Activated CD8-positive, alpha-beta memory T cell treated with anti-CD3 and anti-CD28 coated beads for 24 hours (primary cell): ENCODE results near the gene RMC1.
"Not testable (repeated sequence)": the region's sequence is repeated elsewhere in the genome, so short reads cannot be mapped to it uniquely, and the experiment has no call there.

ENCODE experiments used
- DNase-seq: peaks from one replicate; pipeline ENCODE4 v3.0.0-alpha.2; 2020

Gene RMC1

DNA sequence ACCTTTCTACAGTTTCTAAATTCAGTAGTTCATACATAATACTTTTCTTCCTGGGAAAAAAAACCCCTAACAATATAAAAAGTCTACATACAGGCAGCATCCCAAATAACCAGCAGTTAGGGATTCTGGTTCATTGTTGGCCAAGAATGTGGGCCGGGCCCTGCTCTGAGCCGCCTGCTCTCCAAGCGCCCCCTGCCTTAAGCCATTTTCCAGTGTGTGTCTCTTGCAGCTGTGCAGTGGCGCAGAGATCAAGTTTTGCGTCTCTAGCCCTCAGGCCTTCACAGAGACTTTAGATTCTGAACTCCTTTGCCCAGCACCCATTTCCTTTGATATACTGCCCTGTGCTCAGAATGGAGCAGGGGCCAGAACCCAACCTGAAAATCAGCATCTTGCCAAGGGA, 32.9 kb downstream of the RMC1 start:
- no peak for DNase-seq

DNA sequence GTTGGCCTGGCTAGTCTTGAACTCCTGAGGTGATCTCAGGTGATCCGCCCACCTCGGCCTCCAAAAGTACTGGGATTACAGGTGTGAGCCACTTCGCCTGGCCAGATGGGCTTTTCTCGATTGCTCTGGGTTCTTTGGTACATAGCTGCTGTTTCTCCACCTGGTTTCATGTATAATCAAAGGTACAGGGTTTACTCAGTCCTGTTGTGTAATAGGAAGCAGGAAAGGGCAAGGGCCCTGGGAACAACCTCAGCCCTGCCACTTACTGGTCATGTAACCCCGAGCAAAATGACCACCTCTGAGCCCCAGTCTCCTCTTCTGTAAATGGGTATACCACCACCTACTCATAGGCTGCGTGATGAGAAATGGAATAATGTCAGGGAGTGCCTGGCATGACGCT, 34.0 kb downstream of the RMC1 start:
- DNase-seq = no peak

DNA sequence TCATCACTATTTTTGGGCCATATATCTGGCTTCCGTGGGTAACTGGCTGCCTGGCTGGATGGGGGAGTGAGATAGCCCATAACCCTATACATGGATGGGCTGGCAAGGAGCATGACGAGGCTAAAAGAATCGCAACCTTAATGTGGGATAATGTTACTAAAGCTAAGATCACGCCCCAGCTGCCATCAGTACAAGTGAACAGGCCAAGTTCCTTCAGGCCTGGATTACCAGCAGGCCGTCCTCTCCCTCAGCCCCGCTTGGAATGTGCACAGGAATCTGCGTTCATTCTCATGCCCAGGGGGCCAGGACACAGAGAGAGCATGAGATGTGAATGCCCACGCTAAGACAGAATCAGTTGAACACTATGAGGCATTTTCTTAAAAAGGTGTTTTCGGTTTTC, 34.7 kb downstream of the RMC1 start:
- DNase-seq = no peak

DNA sequence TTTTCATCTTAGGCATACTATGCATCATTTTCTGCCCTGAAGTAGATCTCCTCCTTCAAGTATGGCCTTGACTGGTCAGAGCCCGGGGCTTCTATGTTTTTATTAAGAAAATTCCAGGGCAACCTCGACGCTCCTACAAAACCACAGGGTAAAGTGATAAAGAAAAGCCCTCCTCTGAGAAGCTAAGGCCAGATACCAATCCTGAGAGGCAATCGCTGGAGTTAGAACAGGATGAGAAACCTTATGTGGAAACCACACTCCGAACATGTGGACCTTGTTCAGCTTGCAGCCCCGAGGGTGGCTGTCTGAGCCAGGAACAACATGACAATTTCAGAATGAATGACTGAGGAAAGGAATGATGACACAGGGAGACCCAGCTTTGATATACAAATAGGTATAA, 35.6 kb downstream of the RMC1 start:
- DNase-seq = no peak

DNA sequence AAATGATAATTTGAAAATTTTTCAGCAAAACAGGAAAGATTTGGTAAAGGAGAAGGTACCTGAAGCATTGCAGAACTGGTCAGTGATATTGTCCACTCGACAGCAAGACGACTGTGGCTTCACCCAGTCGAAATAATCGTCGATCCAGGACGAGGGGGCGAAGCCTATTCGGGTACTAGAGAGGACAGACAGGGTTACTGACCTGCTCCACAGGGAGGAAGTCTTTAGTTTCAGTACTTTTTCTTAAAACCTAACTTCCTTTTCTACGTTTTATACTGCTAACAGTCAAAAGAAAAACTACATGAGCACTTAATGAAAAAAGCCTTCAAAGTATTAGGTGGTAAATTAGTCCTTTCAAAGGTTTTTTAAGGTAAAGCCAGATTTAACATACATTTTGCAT, 36.0 kb downstream of the RMC1 start:
- no peak for DNase-seq

DNA sequence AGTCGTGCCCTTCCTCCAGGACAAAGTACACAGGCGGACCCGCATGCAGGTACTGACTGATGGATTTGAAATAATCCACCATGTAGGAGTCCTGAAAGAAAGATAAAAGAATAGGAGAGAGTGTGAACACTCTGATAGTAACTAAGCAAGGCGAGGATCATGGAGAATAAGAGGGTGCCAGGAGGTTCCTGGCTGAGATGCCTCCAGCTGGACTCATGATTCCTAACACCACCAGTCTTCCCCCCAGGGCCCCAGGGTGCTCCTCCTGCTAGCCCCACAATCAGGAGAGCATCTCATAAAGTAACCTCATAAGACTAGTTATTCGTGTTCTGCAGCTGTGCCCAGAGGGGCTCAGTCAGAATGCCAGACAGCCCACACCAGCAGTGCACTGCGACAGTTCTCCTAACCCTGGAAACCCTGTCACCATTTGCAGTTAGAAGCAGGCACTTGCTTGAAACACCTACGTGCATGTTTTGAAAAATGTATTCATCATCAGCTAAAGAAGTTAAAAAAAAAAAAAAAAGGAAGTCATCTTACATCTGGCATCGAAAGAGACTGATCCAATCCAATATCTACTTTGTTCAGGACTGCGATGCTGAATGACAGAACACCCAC, 36.7 kb downstream of the RMC1 start:
- no peak for DNase-seq

DNA sequence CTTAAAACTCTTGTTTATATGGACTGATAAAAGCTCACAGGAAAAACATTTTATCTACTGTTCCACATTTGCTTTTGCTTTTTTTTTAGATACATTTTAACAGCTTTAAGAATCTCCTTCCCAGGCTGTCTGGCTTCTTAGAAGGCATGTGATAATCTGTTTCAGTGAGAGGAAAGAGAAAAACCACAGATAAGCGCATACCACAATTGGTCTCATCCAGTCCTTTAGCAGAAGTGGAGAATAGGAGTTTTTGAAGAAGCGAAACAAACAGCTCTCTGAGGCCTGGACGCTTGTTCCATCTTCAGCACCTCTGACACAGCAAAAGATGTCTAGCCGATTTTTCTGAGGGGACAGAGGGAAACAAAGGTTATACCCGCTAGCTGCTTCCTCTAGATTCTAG, 37.6 kb downstream of the RMC1 start:
- no peak for DNase-seq

DNA sequence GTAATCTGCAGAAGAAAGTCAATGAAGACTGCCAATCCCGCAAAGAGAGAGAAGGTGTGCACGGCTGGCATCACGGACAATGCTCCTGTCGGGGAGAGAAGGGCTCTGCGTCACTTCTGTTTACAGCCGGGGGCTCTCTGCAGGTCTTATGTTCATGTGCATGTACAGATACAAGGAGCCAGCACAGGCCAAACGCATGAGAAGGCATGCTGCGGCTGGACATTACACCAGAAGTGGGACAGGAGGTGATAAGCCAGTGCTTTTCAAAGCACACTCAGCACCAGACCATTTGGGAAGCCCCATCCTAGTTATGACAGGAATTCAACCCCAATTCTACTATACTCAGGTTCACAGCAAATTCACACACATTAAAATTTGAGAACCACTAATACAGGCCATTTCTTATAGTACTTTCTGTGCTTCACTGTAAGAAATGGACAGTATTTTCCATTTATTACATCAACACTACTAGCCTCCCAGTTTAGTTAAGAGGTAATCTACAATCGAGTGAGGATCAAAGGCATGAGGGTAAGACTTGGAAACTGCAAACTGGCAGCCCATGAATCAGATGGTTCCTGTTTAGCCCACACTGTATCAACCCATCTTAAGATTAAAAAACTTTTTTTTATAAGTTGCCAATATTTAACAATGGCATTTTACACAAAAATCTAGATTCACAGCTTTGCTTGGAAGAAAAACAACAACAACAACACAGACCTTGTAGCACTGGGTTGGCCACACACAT, 38.2 kb downstream of the RMC1 start:
- DNase-seq = no peak

DNA sequence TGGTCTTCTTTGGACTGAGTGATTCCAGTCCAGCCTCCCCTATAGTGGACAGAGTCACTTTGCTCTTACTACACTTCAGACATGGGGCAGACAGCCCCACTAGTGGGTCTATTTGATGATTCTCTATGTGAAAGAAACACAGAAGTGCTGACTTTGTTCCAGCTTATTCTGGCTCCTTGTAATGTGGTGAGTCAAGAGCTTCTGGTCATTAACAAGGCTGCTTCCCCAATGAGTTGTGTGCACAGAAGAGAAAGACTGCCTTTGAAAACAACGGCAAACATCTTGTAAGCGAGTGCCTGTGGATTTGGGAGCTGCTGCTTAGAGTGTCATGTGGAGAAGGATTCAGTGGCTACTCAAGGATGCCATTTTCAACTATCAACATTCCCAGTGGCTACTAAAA, 39.1 kb downstream of the RMC1 start:
- no peak for DNase-seq

DNA sequence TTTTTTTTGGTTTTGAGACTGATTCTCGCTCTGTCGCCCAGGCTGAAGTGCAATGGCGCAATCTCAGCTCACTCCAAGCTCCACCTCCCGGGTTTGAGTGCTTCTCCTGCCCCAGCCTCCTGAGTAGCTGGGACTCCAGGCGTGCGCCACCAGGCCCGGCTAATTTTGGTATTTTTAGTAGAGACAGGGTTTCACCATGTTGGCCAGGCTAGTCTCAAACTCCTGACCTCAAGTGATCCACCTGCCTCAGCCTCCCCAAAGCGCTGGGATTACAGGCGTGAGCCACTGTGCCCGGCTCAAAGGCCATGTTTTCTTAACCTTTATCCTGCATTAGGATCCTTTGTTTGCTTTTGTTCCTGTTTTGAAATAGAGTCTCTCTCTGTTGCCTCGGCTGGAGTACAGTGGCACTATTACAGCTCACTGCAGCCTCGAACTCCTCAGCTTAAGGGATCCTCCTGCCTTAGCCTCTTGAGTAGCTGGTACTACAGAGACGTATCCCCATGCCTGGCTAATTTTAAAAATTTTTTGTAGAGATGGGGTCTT, 42.0 kb downstream of the RMC1 start:
- DNase-seq = peak; percentile 28

DNA sequence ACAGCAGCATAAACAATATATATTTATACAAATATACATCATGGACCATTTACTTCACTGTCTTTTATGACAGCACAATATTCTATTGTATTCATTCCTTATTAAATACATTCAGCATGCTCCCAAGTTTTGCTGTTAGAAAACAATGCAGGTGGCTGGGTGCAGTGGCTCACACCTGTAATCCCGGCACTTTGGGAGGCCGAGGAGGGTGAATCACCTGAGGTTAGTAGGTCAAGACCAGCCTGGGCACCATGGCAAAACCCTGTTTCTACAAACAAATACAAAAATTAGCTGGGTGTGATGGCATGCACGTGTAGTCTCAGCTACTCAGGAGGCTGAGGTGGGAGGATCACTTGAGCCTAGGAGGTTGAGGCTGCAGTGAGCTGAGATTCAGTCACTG, 44.0 kb downstream of the RMC1 start:
- DNase-seq = no peak

DNA sequence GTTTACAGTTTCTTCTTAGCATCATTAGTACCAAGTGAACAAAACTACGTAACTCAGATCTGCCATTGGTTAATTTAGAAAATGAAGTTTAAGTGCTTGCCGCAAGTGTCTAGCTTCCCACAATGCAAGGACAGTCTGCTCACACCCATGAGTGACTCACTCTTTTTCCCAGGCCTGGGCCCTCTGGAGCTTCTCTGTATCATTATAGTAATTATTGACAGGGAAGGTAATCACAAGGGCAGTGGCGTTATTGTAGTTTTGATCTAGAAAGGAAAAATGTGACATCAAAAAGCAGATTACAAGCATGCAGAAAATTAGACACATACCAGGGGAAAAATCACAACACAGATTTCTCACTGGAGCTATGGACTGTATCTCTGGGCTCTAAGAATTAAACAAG, 44.5 kb downstream of the RMC1 start:
- no peak for DNase-seq

DNA sequence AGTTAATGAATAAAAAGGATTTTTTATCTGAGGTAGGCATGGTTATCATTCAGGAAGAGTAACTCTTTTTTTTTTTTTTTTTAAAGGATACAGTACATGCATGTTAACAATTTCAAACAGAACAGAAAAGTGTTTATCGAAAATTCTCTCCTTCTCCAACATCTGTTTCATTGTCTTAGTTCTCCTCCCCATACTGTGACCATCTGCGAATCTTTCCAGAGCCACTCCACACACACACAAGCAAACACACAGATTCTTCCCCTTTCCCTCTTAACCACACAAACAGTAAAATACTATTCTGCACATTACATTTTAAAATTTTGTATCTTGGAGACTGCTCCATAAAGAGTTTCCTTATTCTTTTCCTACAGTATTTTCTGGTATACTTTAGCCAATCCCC, 45.0 kb downstream of the RMC1 start:
- no peak for DNase-seq

DNA sequence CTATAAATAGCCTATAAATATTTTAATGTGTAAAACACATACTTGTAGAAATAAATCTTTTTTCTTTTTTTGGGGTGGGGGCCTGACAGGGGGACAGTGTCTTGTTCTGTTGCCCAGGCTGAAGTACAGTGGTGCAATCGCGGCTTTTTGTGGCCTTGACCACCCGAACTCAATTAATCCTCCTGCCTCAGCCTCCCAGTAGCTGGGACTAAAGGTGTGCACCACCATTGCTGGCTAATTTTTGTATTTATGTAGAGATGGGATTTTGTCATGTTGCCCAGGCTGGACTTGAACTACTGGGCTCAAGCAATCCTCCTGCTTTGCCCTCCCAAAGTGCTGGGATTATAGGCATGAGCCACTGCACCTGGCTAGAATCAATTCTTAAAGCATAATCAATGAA, 45.4 kb downstream of the RMC1 start:
- no peak for DNase-seq

DNA sequence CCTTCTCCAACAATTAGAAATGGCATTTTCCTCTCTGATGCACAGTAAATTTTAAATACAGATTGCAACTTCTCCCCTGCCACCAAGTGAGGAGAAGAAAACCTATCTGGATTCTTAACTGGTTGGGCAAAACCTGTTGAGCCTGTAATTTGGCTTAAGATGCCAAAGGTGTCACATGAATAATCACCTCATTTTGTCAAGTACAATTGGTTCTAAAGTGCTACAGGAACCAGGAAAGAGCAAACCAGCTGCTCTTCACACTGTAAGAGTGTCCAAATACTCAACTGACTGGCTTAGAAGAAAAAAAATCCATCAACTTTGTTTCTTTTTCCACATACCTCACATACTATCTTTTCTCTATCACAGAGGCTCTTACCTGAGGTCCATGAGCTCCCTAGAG, 47.6 kb downstream of the RMC1 start:
- no peak for DNase-seq

DNA sequence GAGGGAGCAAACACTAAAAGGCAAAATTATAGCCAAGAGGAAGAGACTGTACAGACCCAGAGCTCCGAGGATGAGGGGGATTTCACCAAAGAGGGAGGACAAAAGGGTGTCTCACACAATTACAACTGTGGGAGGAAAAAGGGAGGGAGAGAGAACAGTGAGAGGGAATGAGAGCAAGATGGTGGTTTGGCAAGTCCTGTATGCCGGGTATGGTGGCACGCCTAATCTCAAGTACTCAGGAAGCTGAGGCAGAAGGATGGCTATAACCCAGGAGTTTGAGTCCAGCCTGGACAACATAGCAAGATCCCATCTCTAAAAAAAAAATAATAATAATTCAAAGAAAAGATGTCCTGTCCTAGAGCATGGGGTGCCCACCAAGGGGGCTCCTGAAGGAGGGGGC, 48.7 kb downstream of the RMC1 start:
- DNase-seq = no peak

DNA sequence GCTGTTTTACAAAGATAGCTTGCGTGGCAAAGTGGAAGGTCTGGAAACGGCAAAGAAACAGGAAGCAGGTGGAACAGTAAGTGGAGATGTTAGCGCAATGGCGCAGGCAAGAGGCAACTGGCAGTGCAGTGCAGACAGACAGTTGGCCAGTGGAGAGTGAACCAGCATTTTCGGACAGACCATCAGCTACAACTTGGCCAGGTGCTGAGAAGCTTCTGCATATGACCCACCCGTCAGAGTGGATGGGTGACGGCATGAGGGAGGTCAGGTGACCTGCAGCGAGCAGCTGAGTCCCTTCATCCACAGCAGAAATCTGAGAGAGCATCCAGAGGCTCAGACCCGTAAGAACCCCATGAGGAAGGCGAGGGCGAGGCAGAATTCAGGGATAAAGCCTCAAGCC, 49.2 kb downstream of the RMC1 start:
- no peak for DNase-seq

DNA sequence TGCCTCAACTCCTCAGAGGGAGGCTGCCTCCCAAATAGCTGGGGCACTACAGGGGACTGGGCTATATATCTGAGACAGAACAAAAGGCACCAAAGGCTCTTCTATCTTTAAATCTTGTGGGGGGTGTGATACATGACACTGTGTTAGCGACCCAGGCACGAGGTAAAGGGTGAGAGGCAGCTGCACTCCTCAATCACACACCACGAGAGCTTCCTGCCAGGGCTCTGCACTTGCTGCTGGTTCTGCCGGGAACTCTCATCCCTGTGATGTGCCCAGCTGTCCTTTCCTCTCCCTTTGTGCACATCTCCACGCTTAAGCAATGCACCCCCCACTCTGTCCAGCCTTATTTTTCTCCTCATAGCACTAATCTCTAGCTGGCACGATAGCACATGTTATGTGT, 50.6 kb downstream of the RMC1 start:
- DNase-seq = no peak

DNA sequence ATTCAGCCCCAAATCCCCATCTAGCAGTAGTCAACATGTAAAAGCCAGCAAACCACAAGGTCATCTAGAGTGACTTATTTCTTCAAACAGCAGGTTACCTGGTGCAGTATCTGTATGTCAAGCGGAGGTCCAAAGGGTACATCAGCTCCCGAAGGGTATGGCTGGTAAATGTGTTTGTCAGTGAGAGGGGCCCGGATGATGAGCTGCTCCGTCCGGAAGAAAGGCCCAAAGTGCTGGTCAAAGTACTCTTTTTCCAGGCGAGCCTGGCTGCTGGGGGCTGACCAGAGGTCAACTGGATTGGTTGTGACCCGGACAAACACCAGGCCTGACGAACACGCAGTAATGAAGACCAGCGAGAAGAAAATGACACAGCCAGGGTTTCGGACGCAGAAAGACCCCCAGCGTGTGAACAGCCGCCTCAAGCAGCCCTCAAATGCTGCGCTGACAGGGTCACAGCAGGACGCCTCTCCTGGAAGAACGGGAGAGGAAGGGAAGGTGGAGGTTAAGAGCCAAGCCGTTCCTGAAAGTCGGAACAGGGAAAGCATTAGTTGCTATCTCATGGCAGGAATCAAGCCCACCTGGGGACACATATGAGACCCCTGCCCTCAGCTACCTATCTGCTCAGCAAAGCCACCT, 53.0 kb downstream of the RMC1 start:
- DNase-seq = no peak

DNA sequence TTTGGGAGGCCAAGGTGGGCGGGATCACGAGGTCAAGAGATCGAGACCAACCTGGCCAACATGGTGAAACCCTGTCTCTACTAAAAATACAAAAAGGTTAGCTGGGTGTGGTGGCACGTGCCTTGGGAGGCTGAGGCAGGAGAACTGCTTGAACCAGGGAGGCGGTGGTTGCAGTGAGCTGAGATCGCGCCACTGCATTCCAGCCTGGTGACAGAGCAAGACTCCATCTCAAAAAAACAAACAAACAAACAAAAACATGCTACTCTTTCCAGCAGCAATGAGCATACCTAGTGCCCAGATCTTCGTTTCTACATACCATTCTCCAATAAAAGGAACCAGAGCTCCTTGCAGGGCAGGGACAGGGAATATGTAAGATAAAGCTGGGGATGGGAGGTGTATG, 54.2 kb downstream of the RMC1 start:
- DNase-seq = not testable (repeated sequence)

DNA sequence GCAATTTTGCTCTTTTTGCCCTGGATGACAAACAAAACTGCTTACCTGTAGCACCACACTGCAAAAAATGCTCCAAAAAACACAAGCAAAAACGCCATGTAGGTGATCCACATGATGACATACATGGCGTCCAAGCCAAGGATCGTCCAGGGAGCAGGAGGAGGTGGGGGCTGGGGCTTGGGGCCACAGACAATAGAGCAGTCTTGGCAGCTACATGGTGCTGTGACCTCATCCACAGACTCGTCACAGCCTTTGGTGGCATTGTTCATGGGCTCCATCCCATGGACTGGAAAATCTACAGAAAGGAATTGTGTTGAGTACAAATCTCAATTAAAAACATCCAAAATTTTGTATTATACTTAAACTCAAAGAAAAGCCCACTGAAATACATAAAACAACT, 56.9 kb downstream of the RMC1 start:
- no peak for DNase-seq

DNA sequence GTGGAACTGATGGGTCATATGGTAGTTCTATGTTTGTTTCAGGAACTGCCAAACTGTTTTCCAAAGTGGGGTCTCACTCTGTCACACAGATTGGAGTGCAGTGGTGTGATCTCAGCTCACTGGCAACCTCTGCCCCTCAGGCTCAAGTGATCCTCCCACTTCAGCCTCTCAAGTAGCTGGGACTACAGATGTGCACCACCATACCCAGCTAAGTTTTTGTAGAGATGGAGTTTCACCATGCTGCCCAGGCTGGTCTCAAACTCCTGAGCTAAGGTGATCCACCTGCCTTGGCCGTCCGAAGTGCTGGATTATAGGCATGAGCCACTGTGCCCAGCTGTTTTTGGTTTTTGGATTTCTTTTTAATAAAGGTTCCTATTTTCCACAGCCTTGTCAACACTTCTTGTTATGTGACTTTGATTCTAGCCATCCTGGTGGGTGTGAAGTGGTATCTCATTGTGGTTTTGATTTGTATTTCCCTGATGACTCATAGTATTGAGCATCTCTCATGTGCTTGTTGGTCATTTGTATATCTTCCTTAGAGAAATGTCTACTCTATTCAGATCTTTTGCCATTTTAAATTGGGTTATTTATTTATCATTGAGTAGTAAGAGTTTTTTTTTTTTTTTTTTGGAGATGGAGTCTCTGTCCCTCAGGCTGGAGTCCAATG, 60.2 kb downstream of the RMC1 start:
- DNase-seq = no peak

DNA sequence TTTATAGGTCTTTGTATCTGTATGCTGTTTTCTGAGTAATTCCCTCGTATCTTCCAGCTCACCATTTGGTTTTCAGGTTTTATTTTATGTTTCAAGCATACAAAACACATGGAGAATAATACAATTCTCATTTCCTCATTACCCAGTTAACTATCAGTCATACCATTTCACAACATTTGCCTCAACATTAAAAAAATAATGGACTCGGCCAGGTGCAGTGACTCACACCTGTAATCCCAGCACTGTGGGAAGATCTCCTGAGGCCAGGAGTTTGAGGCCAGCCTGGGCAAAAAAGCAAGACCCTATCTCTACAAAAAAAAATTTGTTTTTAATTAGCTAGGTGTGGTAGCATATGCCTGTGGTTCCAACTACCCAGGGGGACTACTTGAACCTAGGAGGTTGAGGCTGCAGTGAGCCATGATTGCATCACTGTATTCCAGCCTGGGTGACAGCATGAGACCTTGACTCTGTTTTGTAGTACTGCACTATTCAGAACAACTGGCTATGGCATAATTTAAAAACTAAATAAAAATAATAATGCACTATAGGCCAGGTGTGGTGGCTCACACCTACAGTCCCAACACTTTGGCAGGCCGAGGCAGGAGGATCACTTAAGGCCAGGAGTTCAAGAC, 62.7 kb downstream of the RMC1 start:
- no peak for DNase-seq
